Mesodermal cell (in vitro differentiated cells): ENCODE data around the gene IL18RAP.

Experiments used
- H3K27ac ChIP-seq: 2 replicates; pipeline ENCODE4 v1.7.0; 2013; ENCODE audit warnings: mild to moderate bottlenecking, low read depth, low read length, moderate library complexity; ENCODE audit not compliant: severe bottlenecking
- H3K36me3 ChIP-seq: 2 replicates; pipeline ENCODE4 v1.7.1; 2013; ENCODE audit warnings: mild to moderate bottlenecking, low read length, moderate library complexity; ENCODE audit not compliant: control insufficient read depth, insufficient read depth
- H3K4me1 ChIP-seq: one replicate; pipeline ENCODE4 v1.7.1; 2013; ENCODE audit warnings: mild to moderate bottlenecking, low read length; ENCODE audit not compliant: insufficient read depth, control insufficient read depth, poor library complexity, severe bottlenecking
- H3K4me3 ChIP-seq: 2 replicates; pipeline ENCODE4 v1.7.0; 2013; ENCODE audit warnings: low read length, control low read depth, mild to moderate bottlenecking; ENCODE audit not compliant: insufficient read depth, poor library complexity, severe bottlenecking; ENCODE audit errors: extremely low read depth
- H3K9me3 ChIP-seq: 2 replicates; pipeline ENCODE4 v1.7.1; 2013; ENCODE audit warnings: mild to moderate bottlenecking, low read length, moderate library complexity; ENCODE audit not compliant: control insufficient read depth
- WGBS, 2 experiments: methylation state at CpG; one replicate each; pipeline ENCODE4 v1.1.5; 2013; ENCODE audit warnings: missing lambda C conversion rate in 2 of 2; ENCODE audit not compliant: insufficient coverage in 2 of 2; 5-methylcytosine and 5-hydroxymethylcytosine counted together

The IL18RAP gene

DNA sequence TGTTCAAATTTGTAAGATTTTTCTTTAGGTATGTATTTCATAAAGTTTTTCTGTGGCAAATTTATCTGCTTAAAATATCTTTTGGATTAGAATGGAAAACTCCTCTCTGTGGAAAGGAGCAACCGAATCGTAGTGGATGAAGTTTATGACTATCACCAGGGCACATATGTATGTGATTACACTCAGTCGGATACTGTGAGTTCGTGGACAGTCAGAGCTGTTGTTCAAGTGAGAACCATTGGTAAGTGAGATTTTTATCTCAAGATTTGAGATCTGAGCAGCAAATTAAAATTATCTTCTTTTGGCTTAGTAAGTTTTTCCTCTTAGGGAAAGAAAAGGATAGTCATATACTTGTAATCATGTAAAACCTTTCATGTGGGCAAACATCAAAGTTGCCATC, 14.2 kb downstream of the IL18RAP start:
- no peak overlapping the region for H3K27ac ChIP-seq
- peaks cover 10% of the 10 kb centered on the region for H3K4me1 ChIP-seq
- 86 to 92% methylated on average over 2 to 4 of the region's 4 CpGs for WGBS, 2 experiments
- H3K36me3 ChIP-seq: no peaks in the 10 kb centered on the region
- H3K4me3 ChIP-seq: no peak overlapping the region
- H3K9me3 ChIP-seq: no peaks in the 10 kb centered on the region

DNA sequence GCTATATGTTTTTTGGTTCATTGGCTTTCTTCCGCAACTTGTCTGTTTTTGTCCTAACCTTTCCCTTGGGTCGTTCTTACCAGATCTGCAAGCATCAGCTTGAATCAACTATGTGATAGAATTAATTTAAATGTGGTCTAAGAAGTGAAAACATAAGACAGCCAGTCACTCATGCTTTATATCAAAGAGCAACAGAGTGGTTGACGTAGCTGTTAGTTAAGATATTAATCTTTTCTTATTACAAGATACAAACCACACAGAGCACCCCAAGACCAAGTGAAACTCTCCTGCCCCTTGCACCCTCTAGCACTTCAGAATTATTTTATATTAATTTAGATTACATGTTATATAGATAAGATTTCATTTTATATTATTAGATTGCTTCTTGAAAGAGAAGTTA, 15.2 kb downstream of the IL18RAP start:
- no peaks in the 10 kb centered on the region for H3K9me3 ChIP-seq
- H3K27ac ChIP-seq: no peak overlapping the region
- no peaks in the 10 kb centered on the region for H3K36me3 ChIP-seq
- 92% methylated on average over 2 of the region's 3 CpGs; no CpG with 5 or more reads in 1 of the 2 experiments for WGBS, 2 experiments
- H3K4me3 ChIP-seq: no peak overlapping the region
- peaks cover 10% of the 10 kb centered on the region for H3K4me1 ChIP-seq

DNA sequence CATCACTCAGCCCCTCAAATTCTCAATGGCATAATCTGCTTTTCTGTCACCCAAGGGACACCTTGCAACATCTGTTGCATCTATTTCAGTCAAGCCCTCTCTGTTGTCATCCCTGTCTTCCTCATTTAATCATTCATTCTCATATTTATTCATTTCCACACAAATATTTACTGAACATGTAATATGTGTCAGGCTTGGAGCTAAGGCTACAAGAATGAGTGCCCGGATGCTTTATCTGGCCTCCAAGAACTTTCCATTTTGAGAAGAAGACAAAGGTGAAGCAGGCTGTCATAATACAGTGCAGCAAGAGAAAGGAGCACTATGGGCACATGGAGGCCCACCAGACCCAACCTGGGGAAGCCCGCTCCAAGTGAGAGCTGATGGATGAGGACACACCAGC, 15.6 kb downstream of the IL18RAP start:
- Histone ChIP-seq H3K36me3 (no peaks in the 10 kb centered on the region), H3K9me3 (no peaks in the 10 kb centered on the region), H3K27ac (no peak overlapping the region), H3K4me1 (peaks cover 10% of the 10 kb centered on the region), H3K4me3 (no peak overlapping the region)
- WGBS, 2 experiments: 85 to 100% methylated on average over 2 of the region's 2 CpGs

DNA sequence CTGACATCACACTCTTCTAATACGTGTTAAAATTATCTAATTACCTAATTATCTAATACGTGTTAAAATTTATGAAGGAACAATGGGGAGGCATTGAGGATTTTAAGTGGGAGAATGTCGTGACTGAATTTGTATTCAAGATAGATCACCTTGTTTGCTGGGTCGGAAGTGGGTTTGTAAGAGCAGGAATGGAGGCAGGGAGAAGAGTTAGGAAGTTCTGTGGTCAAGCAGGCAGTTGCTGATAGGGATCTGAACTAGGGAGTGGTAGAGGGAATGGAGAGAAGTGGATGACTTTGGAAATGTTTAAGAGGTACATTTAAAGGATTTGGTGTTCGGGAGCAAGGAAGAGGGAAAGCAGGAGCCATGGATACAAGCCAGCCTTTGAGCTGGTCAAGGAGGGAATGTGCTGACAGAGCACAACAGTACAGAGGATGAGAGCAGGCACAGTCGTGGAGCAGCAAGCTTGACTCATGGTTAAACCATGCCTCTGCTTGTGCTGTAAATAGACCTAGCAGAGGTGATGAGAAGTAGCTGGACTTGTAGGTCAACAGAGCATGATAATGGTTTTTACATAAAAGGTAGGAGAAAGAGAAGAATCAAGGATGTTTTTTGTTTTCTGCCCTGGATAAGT, 16.2 kb downstream of the IL18RAP start:
- Histone ChIP-seq H3K9me3 (no peaks in the 10 kb centered on the region), H3K4me3 (no peak overlapping the region), H3K4me1 (peaks cover 10% of the 10 kb centered on the region), H3K27ac (no peak overlapping the region), H3K36me3 (no peaks in the 10 kb centered on the region)
- WGBS, 2 experiments: 51 to 54% methylated on average over 4 to 5 of the region's 6 CpGs

DNA sequence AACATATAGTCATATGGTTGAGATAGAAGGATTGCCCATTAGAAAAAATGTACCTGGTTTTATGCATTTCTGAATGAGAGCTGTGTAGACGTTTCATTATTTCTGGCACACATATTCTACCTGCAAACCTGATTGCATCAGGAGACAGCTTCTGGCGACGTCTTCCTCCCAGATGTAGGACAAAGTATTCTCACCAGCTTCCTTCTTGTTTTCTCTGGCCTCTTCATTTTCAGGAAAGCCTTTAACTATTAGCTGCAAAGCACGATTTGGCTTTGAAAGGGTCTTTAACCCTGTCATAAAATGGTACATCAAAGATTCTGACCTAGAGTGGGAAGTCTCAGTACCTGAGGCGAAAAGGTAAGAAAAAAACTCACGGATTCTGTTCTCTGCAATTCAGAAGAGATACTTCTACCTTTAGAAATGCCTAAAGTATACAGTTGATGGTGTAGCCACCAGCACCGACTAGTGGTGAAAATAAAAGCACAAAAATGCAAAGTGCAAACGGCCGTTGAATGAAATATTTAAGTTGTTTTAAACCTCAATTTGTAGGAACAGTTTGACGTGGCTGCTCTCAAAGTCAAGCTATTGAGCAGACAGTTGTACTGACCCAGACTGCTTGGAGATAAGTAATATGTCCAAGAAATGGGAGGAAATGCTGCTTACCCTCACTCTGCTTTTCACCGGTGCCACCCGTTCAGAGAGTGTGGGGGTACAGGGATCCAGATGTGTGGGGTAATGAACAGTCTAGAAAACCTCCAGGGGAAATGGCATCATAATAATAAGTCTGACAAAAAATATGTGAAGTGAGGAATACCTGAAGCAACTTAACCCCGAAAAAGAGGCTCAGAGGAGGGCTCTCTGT, 20.2 kb downstream of the IL18RAP start:
- 32 to 57% methylated on average over 8 to 10 of the region's 13 CpGs for WGBS, 2 experiments
- Histone ChIP-seq H3K27ac (no peak overlapping the region), H3K36me3 (no peaks in the 10 kb centered on the region), H3K4me3 (no peak overlapping the region), H3K4me1 (no peaks in the 10 kb centered on the region), H3K9me3 (no peaks in the 10 kb centered on the region)

DNA sequence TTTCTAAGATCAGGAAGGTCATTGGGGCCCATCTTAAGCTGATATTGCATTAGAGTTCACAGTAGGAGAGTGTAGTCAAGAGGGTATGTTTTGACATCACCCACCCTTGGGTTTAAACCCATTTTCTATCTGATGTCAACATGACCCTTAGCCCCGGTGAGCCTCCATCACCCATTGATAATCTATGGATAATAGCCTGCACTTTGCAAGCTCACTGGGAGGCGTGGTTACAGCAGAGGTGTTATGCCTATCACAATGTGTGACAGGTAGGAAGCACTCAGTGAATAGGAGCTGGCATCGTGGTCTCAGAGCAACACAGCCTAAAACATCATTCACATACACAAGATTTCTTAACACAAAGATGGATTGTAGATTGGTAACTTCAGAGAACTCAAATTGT, 21.3 kb downstream of the IL18RAP start:
- WGBS, 2 experiments: 83% methylated on average over 1 of the region's 3 CpGs; no CpG with 5 or more reads in 1 of the 2 experiments

DNA sequence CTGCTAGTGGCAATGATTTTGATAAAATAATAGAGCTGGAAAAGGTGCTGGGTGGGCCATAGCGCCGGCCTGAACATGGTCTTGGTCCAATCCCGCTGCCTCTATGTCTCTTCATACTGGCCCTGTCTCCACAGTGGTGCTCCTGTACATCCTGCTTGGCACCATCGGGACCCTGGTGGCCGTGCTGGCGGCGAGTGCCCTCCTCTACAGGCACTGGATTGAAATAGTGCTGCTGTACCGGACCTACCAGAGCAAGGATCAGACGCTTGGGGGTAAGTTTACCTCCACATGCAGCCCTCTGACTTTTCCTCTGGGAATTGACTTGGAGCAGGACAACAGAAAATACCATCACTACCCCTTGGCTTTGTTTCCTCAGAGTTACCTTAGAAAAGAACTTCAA, 24.0 kb downstream of the IL18RAP start:
- H3K36me3 ChIP-seq: no peaks in the 10 kb centered on the region
- H3K27ac ChIP-seq: no peak overlapping the region
- WGBS, 2 experiments: 91 to 95% methylated on average over 9 of the region's 9 CpGs
- H3K4me3 ChIP-seq: no peak overlapping the region
- no peaks in the 10 kb centered on the region for H3K4me1 ChIP-seq
- H3K9me3 ChIP-seq: no peaks in the 10 kb centered on the region

More for the DNA sequence above, 21.3 kb downstream of the IL18RAP start:
- Histone ChIP-seq H3K36me3 (no peaks in the 10 kb centered on the region), H3K4me3 (no peak overlapping the region), H3K9me3 (no peaks in the 10 kb centered on the region), H3K27ac (no peak overlapping the region), H3K4me1 (no peaks in the 10 kb centered on the region)

DNA sequence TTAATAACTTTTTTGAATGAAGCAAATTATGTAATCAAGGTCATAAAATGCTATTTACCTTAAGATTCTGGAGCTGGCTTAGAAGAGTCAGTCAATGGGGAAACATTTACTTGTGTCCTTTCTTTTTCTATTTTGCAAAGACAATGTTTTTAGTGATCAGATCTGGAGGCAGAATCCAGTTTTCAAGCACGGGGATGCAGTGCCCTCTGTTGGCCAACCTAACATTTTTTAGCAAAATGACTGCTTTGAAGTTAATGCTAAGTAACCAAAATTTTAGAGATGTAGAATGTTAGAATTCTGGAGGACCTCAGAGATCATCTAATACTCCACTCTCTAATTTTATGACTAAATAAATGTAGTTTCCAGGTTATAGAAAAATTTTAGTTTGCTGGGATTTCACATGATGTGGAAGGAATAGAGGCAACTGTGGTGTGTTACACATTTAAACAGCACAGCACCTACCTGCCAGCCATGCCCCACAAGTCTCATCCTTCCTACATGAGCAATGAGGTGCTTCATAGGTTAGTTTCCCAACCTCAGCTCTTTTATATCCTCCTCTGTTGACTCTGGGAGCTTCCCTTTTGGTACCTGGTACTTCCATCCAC, 26.5 kb downstream of the IL18RAP start:
- Histone ChIP-seq H3K4me3 (no peak overlapping the region), H3K4me1 (no peaks in the 10 kb centered on the region), H3K36me3 (no peaks in the 10 kb centered on the region), H3K9me3 (no peaks in the 10 kb centered on the region), H3K27ac (no peak overlapping the region)
- WGBS, 2 experiments: no CpG with 5 or more reads among the region's 1 CpG

DNA sequence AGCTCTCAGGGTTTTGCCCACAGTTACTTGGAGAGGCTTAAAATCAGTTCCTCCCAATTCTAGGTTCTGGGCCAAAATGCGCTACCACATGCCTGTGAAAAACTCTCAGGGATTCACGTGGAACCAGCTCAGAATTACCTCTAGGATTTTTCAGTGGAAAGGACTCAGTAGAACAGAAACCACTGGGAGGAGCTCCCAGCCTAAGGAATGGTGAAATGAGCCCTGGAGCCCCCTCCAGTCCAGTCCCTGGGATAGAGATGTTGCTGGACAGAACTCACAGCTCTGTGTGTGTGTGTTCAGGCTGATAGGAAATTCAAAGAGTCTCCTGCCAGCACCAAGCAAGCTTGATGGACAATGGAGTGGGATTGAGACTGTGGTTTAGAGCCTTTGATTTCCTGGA, 29.0 kb downstream of the IL18RAP start:
- 50 to 83% methylated on average over 2 of the region's 2 CpGs for whole genome bisulfite sequencing, 2 experiments

DNA sequence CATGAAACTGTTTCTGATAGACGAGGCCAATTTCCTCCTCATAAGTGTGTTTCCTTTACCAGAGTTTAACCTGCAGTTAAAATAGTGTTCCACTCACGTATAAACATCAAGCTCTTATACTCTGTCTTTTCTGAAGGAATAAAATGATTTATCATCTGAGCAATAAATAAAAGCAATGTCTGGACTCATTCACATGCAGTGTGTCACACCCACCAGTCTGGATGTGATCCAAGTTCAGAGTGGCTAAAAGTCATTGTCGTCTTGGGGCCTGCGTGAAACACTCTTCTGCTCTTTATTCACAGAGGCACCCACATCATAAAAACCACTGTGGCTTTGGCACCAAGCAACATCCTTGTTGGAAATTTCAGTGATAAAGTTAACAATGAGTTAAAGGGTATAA, 30.5 kb downstream of the IL18RAP start:
- Histone ChIP-seq H3K27ac (no peak overlapping the region), H3K4me1 (no peaks in the 10 kb centered on the region), H3K9me3 (no peaks in the 10 kb centered on the region), H3K4me3 (no peak overlapping the region), H3K36me3 (no peaks in the 10 kb centered on the region)
- 96% methylated on average over 3 of the region's 4 CpGs; no CpG with 5 or more reads in 1 of the 2 experiments for WGBS, 2 experiments

More for the DNA sequence above, 29.0 kb downstream of the IL18RAP start:
- Histone ChIP-seq H3K27ac (no peak overlapping the region), H3K4me3 (no peak overlapping the region), H3K9me3 (no peaks in the 10 kb centered on the region), H3K4me1 (no peaks in the 10 kb centered on the region), H3K36me3 (no peaks in the 10 kb centered on the region)
